T-helper 17 cell (primary cell): Measurements from ENCODE around the gene SPI1. TPM values are rescaled to one million over a fixed set of nuclear protein-coding genes. Genes with fewer than 3 reads are reported as not detected.

Experiments
- ATAC-seq: fragments of 150-1000 bp; cut with Tn5 transposase; 2 replicates; pipeline ENCODE4 v1.10.0; 2021; ENCODE audit warnings: mild to moderate bottlenecking, moderate library complexity
- DNase-seq, 3 donors: peaks; one replicate each; pipeline versions ENCODE4 v3.0.0 to v3.0.0-alpha.2; 2020 to 2021
- H3K9me3 ChIP-seq: one replicate; pipeline ENCODE4 v1.7.0; 2013; ENCODE audit warnings: low read length, mild to moderate bottlenecking; ENCODE audit not compliant: control insufficient read depth, poor library complexity, severe bottlenecking
- H3K27ac Mint-ChIP-seq: one replicate; pipeline ENCODE4 v1.8.0; 2022; ENCODE audit warnings: mild to moderate bottlenecking, moderate library complexity, mixed read lengths
- H3K27me3 Mint-ChIP-seq: one replicate; pipeline ENCODE4 v1.8.0; 2022; ENCODE audit warnings: mixed read lengths
- H3K36me3 Mint-ChIP-seq: one replicate; pipeline ENCODE4 v1.8.0; 2022; ENCODE audit warnings: low read depth, mixed read lengths
- H3K4me1 Mint-ChIP-seq: one replicate; pipeline ENCODE4 v1.8.0; 2022; ENCODE audit warnings: mild to moderate bottlenecking, mixed read lengths
- H3K4me3 Mint-ChIP-seq: one replicate; pipeline ENCODE4 v1.8.0; 2022; ENCODE audit warnings: mild to moderate bottlenecking, moderate library complexity, mixed read lengths
- total RNA-seq, 4 donors: library from RNA in 2 of 4; stranded (reverse) in 2 of 4; gene quantifications; one replicate each; pipeline ENCODE4 v1.2.3 and lab custom pipeline; 2022 to 2026

SPI1 gene
- total RNA-seq, 2 donors from 2014 or later: 4.9 to 14.9 TPM

GRCh38 chr11:47332303-47332711, 46.0 kb downstream of the SPI1 start:
- H3K27ac Mint-ChIP-seq: no peak overlapping the region

GRCh38 chr11:47331454-47332302, 46.7 kb downstream of the SPI1 start:
- ATAC-seq (no peak), DNase-seq (no peak)
- no peaks in the 10 kb centered on the region for H3K9me3 ChIP-seq
- Mint-ChIP-seq H3K36me3 (peaks cover 6% of the 10 kb centered on the region), H3K4me1 (peaks cover 1% of the 10 kb centered on the region), H3K4me3 (no peak overlapping the region), H3K27me3 (no peaks in the 10 kb centered on the region), H3K27ac (no peak overlapping the region)

More at GRCh38 chr11:47332303-47332711, 46.0 kb downstream of the SPI1 start:
- Mint-ChIP-seq H3K27me3 (no peaks in the 10 kb centered on the region), H3K36me3 (peaks cover 5% of the 10 kb centered on the region), H3K4me1 (no peaks in the 10 kb centered on the region), H3K4me3 (no peak overlapping the region)
- H3K9me3 ChIP-seq: no peaks in the 10 kb centered on the region
- DNase-seq: no peak
- peak; percentile 12 for ATAC-seq

- Mint-ChIP-seq H3K4me1 (peaks cover 4% of the 10 kb centered on the region), H3K27me3 (no peaks in the 10 kb centered on the region), H3K27ac (peak overlapping the region; percentile 16), H3K36me3 (peaks cover 9% of the 10 kb centered on the region), H3K4me3 (no peak overlapping the region)
- peak; percentile 8 for ATAC-seq
- H3K9me3 ChIP-seq: no peaks in the 10 kb centered on the region
- no peak for DNase-seq
These were observed 48.1 kb downstream of the SPI1 start for GRCh38 chr11:47329987-47330931.

GRCh38 chr11:47329431-47329986, 48.8 kb downstream of the SPI1 start:
- no peak for ATAC-seq
- no peak overlapping the region for H3K4me3 Mint-ChIP-seq
- H3K27me3 Mint-ChIP-seq: no peaks in the 10 kb centered on the region
- peaks cover 6% of the 10 kb centered on the region for H3K4me1 Mint-ChIP-seq
- no peak for DNase-seq
- peak overlapping the region; percentile 16 for H3K27ac Mint-ChIP-seq
- H3K9me3 ChIP-seq: no peaks in the 10 kb centered on the region
- H3K36me3 Mint-ChIP-seq: peaks cover 15% of the 10 kb centered on the region

DNA sequence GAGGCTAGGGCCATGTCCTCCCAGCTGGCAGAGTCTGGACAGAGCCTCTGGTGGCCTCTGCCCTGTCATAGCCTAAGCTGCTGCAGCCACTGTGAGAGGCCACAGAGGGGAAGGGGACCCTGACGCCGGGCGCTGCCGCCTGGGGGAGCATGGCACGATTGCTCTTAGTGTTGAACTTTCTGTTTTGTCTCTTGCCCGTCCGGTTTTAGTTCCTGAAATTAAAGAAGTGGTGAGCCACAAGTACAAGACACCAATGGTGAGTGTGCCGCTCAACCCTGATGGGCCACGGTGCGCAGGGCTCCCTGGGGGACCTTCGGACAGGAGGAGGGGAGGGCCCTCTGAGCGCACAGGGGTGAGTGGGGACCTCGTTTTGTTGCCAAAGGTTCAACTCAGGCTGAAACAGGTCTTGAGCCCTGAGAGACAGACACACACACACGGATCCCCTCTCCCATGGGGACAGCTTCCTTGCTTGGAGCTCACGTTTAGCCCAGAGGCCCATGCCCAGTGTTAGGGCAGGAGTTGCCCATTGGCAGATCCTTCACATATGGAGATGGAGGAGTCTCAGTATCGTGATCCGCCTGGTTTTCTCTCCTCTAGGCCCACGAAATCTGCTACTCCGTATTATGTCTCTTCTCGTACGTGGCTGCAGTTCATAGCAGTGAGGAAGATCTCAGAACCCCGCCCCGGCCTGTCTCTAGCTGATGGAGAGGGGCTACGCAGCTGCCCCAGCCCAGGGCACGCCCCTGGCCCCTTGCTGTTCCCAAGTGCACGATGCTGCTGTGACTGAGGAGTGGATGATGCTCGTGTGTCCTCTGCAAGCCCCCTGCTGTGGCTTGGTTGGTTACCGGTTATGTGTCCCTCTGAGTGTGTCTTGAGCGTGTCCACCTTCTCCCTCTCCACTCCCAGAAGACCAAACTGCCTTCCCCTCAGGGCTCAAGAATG, 49.6 kb downstream of the SPI1 start:
- DNase-seq (no peak), ATAC-seq (no peak)
- Mint-ChIP-seq H3K4me1 (peaks cover 6% of the 10 kb centered on the region), H3K27me3 (no peaks in the 10 kb centered on the region), H3K4me3 (no peak overlapping the region), H3K27ac (peak overlapping the region; percentile 79), H3K36me3 (peaks cover 15% of the 10 kb centered on the region)
- H3K9me3 ChIP-seq: no peaks in the 10 kb centered on the region

GRCh38 chr11:47327949-47328348, 50.4 kb downstream of the SPI1 start:
- Mint-ChIP-seq H3K4me3 (no peak overlapping the region), H3K27ac (peak overlapping the region; percentile 79), H3K36me3 (peaks cover 15% of the 10 kb centered on the region), H3K4me1 (peaks cover 6% of the 10 kb centered on the region), H3K27me3 (no peaks in the 10 kb centered on the region)
- DNase-seq: no peak
- no peaks in the 10 kb centered on the region for H3K9me3 ChIP-seq
- no peak for ATAC-seq

GRCh38 chr11:47327025-47327424, 51.3 kb downstream of the SPI1 start:
- Mint-ChIP-seq H3K27me3 (no peaks in the 10 kb centered on the region), H3K4me1 (peaks cover 6% of the 10 kb centered on the region), H3K4me3 (no peak overlapping the region), H3K36me3 (peaks cover 15% of the 10 kb centered on the region), H3K27ac (peak overlapping the region; percentile 51)
- ATAC-seq (no peak), DNase-seq (no peak)
- H3K9me3 ChIP-seq: no peaks in the 10 kb centered on the region

DNA sequence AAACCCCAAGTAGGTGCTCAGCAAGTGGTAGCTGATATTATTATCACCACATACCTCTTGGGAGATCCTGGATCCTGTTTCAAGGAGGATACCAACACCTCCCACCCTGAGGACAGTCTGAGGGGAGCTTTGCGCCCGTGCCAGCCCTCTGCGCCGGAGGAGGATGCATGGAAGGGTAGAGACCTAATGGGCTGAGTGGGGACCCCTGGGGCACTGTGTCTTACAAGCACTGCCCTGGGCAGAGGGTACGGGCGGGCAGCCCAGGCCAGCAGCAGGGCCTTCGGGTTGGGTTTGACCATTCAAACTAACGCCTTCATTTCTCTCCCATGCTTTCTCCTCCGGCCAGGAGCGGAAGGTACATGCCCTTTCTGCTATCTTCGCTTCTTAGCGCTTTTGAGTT, 52.1 kb downstream of the SPI1 start:
- H3K9me3 ChIP-seq: no peaks in the 10 kb centered on the region
- Mint-ChIP-seq H3K4me3 (no peak overlapping the region), H3K36me3 (peaks cover 18% of the 10 kb centered on the region), H3K27ac (peak overlapping the region; percentile 51), H3K4me1 (peaks cover 6% of the 10 kb centered on the region), H3K27me3 (no peaks in the 10 kb centered on the region)
- DNase-seq (no peak), ATAC-seq (no peak)

DNA sequence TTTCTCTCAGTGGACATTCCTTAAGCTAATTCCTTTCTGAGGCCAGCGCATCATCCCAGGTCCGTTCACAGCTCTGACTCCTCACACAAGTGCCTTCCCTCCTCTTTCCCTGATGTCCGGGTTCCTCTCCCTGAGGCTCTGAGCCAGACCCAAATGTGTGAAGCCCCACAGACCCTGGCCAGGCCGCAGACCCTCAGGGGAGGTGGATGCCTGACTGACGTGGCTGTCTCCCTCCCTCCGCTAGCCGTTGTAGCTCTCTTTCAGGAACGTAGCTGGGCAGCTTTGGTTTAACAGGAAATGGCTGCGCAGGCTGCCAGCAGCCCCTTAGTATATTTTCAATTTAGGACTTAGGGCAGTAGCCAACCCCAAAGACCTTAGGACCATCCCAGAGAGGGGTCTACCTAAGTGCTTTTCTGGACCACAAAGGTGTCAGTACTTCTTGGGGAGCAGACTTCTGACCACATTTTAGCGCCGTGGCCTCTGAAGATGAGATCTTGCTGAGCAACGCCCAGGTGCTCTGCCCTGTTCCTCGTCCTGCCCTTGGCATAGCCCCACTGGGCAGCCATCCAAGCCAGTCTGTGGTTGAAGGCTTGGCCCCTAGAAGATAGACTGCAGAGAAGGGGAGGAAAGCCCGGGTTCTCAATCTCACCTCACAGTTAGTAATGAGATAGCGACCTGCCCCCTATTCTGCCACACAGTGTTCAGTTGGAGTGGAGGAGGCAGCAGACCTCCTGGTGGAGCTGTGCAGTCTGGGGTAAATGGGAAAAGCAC, 52.9 kb downstream of the SPI1 start:
- peaks cover 18% of the 10 kb centered on the region for H3K36me3 Mint-ChIP-seq
- H3K27ac Mint-ChIP-seq: peak overlapping the region; percentile 51
- no peaks in the 10 kb centered on the region for H3K27me3 Mint-ChIP-seq
- peaks cover 6% of the 10 kb centered on the region for H3K4me1 Mint-ChIP-seq
- no peak for DNase-seq
- no peak for ATAC-seq
- H3K4me3 Mint-ChIP-seq: no peak overlapping the region
- no peaks in the 10 kb centered on the region for H3K9me3 ChIP-seq

- Mint-ChIP-seq H3K27ac (peak overlapping the region; percentile 51), H3K4me3 (peak overlapping the region; percentile 61), H3K36me3 (peaks cover 18% of the 10 kb centered on the region), H3K4me1 (peaks cover 6% of the 10 kb centered on the region), H3K27me3 (no peaks in the 10 kb centered on the region)
- ATAC-seq: no peak
- no peaks in the 10 kb centered on the region for H3K9me3 ChIP-seq
- DNase-seq: no peak
These were observed 53.8 kb downstream of the SPI1 start for GRCh38 chr11:47324520-47324919.

DNA sequence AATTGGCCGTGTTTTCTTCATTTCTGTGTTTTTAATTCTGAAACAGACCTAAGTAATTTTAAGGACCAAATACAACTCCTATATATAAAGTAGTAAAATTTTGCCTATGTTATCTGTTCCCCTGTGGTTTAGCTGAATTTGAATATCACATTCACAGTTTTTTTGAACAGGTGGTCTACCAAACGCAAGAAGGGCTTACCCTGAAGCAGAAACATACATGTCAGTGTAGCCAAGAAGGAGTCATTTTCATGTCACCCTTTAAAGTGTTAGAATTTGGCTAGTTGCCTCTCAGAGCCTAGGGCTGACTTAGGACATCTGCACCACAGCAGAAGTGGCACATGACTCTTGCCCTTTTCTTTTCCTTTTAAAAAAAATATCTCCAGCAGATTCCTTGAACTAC, 60.2 kb downstream of the SPI1 start:
- Mint-ChIP-seq H3K4me1 (peaks cover 5% of the 10 kb centered on the region), H3K27ac (no peak overlapping the region), H3K4me3 (no peak overlapping the region), H3K36me3 (peaks cover 9% of the 10 kb centered on the region), H3K27me3 (no peaks in the 10 kb centered on the region)
- H3K9me3 ChIP-seq: no peaks in the 10 kb centered on the region
- no peak for DNase-seq
- ATAC-seq: no peak
